NCI-H146 treated with DMSO at 0.1 percent for 48 hours (cell line): Measurements from ENCODE around the gene FGF9.

Source experiments
- DNase-seq: peaks from one replicate; lab custom pipeline; 2025; ENCODE audit not compliant: unreplicated experiment; lab: John Stamatoyannopoulos, UW

The FGF9 gene

DNA sequence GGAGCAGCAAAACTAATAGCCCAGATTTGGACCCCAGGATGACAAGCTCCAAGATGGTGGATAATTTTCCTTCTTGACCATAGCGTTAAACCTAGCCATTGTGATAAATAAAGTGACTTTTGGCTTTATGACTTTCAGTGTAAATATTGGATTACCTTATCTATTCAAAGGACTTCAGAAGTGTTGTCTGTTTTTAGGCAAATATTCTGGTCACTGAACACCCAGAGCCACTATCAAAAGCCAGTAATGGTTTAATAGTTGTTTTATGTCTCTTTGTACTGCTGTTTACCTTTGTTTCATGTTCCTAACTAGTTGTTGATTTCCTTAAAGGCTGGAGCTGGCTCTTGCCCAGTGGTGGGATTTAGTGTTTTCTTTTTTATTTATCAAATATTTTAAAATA is 81.6 kb downstream of the FGF9 start:
- no peak for DNase-seq

DNA sequence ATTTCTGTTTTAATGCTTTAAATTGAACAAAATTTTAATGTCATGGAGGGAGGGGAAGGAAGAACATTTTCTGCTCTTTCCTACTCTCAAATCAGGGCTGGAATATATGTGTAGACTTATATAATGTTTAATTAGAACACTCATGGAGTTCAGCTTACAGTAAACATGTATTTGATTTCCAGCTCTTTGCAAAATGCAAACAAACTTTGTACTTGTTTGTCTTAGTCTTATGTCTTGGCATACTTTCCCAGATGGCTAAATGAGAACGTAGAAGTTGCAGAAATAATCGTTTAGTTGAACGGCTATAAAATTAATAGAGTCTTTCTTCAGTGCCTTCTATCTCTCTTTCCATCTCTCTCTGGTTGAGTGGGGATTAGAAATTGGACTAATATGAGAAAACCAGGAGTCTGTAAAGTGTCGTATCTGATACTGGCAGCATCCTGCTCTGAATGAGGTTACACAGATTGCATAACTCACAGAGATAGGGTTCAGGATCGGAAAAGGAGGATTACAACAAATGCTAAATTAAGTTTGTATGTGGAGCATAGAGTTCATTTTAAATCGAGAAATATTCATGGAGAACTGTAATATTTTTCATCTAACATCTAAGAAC is 82.3 kb downstream of the FGF9 start:
- DNase-seq, result no peak
